ENCODE measurements around the gene F11.
"Not testable (repeated sequence)": the region's sequence is repeated elsewhere in the genome, so short reads cannot be mapped to it uniquely, and the experiment has no call there.

The F11 gene

DNA sequence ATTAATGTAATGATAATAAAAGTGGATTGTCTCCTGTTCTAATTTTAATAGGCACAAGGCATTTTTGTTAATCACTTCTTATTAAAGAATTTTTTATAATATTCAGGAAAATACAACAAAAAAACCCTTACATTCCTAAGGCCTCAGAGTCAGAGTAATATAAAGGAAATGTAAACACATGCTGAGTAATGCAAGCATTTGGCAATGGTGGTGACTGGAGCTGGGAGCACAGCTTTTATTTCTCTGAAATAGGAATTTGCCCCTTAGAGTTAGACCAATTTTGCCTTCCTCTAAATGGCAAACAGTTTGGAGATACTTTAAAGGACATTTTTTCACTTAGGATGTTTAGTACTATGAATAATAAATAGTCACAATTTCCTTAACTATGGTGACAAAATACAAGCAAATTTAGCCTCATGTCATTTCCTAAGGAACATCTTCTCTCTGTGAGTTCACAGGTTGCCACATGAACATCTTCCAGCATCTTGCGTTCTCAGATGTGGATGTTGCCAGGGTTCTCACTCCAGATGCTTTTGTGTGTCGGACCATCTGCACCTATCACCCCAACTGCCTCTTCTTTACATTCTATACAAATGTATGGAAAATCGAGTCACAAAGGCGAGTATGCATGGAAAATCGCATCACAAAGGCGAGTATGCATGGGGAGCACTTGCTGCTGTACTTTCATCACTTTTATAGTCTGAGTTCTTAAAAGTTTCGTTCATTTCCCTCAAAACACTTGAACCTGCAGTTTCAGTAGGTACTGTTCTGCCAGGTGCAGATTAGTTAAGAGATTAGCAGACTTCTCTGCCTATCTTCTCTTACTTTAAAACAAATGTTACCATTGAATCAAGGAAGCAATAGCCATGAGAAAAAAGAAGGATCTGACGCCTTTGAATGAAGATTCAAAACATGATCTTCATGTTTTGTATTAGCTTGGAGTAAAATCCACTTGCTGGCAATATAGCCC is 15.9 kb upstream of the F11 start:
- DNase-seq (ENCODE audit: low read depth in 2 of 2) = no peak

DNA sequence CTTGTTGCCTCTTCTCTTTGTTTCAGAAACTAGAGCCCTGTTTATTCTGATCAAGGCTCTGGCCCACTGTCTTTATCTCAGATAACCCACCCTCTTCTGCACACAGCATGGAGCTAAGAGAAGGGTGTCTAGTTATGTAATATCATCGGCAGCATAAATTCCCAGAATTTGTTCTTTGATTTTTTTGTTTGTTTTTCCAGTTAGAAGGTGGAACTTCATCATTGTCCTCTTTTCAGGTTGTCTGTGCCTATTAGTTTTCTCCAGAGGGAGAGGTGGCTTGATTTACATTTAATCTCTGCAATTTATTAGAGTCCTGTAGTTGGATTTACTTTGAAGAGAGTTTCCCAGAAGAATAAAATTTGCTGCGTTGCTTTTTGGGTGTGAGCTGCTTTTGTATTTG is 15.2 kb upstream of the F11 start:
- no peak for DNase-seq (ENCODE audit: low read depth in 2 of 2)

GRCh38 chr4:186255122-186255521 is 10.9 kb upstream of the F11 start:
- no peak for DNase-seq (ENCODE audit: low read depth in 2 of 2)

DNA sequence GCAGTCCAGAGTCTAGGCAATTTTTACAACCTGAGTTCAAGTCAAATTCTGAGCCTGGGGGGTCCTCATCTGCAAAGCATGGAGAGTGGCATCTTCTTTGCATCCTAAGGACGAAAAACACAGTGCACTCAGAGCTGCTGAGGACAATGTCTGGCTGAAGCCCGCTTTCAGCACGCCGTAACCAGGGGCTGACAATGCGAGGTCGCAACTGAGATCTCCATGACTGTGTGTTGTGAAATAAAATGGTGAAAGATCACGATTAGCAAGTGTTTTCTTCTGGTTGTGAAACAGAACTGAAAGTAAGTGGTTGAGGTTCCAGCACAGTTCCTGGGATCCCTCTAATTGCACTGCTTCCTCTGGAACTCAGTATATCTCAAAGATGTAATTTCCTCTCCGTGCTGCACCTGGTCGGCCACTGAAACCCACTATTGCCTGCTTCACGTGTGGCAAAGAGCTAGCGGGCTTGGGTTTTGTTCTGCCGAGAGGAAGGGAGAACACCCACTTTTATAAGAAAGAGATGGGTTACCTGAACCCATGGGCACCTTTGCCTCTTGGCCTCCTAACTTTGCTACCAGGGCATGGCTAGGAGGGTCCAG is 7.7 kb upstream of the F11 start:
- no peak for DNase-seq (ENCODE audit: low read depth in 2 of 2)

- DNase-seq (ENCODE audit: low read depth in 2 of 2) = no peak
Measured at GRCh38 chr4:186260117-186260503, 5.9 kb upstream of the F11 start.

GRCh38 chr4:186260504-186261448 is 5.2 kb upstream of the F11 start:
- no peak for DNase-seq (ENCODE audit: low read depth in 2 of 2)

GRCh38 chr4:186264660-186265059 is 1.3 kb upstream of the F11 start:
- DNase-seq (ENCODE audit: low read depth in 2 of 2) = no peak

GRCh38 chr4:186265250-186265649 is 739 bp upstream of the F11 start:
- DNase-seq (ENCODE audit: low read depth in 2 of 2) = not testable (repeated sequence)

DNA sequence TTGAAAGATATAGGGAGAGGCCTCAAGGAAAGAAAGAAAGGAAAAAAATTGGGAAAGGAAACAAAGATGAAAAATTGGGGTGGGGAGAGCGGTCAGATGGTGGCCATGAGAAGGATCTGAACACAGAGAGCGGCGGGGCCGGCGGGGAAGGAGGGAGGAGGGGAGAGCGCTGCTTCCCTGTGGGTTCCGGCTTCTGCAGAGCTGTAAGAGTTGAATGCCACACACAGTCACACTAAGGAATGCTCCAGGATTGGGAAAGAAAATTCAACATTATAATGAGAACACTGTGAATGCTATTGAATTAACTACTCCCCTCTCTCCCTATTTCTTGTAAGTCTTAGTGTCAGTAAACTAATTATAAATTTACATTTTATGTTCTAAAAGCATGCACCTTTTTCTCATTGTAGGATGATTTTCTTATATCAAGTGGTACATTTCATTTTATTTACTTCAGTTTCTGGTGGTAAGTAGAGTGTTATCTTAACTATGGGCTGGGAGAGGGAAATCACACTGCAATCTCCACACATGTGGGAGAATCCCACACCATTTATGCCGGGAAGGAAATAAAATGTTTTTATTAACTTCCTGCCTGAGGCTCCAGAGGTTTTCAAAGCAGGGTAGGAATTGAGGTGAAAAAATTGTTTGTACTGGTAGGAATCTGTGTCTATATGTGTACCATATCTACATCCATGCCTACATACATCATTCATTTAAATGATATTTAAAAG is 904 bp downstream of the F11 start:
- no peak for DNase-seq (ENCODE audit: low read depth in 2 of 2)

- DNase-seq (ENCODE audit: low read depth in 2 of 2) = no peak
Measured at GRCh38 chr4:186271081-186271678, 5.2 kb downstream of the F11 start.

DNA sequence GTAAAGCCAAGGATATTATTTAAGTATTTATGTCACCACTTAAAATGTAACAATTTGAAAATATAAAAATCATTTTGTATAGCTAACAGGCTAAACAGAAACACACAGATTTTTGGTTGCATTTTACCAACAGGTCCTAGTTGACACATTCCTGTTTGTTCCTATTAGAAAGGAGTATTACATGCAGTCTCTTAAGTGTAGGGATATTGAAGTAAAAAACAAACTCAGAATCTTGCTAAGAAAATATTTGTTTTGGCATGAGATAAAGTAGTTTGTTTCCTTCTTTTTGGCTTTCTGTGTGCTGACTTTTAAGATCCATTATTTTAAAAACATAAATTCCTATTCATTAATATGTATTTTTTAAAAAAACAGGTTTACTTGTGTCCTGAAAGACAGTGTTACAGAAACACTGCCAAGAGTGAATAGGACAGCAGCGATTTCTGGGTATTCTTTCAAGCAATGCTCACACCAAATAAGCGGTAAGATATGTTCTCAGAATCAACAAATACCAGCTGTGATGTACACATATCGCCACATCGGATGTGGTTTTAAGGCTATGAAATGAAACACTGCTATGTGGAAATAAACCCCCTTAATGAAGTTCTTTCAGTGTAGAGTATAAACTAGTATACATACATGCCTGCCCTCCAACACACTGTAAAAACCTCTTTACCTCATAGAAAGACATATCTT is 6.9 kb downstream of the F11 start:
- no peak for DNase-seq (ENCODE audit: low read depth in 2 of 2)

DNA sequence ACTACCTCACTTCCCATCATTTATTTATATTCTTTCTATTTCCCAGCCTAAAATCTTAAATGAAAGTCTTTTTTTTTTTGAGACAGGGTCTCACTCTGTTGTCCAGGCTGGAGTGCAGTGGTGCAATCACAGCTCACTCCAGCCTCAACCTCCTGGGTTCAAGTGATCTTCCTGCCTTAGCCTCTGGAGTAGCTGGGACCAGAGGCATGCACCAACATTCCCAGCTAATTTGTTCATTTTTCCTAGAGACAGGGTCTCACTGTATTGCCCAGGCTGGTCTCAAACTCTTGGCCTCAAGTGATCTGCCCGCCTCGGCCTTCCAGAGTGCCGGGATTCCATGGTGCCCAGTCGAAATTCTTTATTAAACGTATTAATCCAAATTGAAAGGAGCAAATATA is 7.4 kb downstream of the F11 start:
- not testable (repeated sequence) for DNase-seq (ENCODE audit: low read depth in 2 of 2)

DNA sequence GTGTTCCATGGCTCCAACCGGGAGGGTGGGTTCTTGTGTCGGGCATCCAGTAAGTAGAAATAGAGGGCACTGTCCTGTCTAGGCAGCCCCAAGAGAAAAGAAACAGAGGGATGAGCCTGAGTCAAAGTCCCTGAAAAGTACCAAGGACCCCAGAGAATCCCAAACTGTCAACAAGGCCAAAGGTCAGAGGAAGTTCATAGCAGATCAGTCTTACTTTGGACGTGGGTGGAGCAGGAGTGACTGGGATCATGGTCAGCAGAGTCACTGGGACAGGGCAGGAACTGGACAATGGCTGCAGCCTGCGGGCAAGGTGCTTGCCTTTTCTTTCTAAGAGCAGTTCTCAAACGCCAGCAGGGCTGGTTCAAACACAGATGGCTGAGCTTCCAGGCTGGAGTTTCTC is 17.3 kb downstream of the F11 start:
- DNase-seq (ENCODE audit: low read depth in 2 of 2) = no peak

DNA sequence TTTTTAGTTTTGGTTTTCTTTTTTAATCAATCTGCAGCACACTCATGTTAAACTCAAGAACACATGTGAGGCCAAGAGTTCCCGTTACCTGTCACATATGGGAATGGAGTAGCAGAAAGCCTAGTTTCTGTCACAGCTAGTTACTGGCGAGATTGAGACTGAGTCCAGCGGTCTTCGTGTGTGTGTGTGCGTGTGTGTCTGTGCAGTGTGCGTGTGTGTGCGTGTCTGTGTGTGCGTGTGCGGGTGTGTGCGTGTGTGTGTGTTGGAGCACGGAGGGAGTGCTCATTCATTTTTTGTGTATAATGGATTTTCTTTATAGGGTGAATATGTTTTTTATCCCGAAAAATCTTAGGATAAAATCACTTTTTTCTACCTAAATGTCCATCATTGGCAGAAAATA is 19.2 kb downstream of the F11 start:
- DNase-seq (ENCODE audit: low read depth in 2 of 2) = no peak

GRCh38 chr4:186286581-186286980 is 20.6 kb downstream of the F11 start:
- no peak for DNase-seq (ENCODE audit: low read depth in 2 of 2)

- no peak for DNase-seq (ENCODE audit: low read depth in 2 of 2)
Measured at GRCh38 chr4:186291256-186291890, 25.4 kb downstream of the F11 start.

DNA sequence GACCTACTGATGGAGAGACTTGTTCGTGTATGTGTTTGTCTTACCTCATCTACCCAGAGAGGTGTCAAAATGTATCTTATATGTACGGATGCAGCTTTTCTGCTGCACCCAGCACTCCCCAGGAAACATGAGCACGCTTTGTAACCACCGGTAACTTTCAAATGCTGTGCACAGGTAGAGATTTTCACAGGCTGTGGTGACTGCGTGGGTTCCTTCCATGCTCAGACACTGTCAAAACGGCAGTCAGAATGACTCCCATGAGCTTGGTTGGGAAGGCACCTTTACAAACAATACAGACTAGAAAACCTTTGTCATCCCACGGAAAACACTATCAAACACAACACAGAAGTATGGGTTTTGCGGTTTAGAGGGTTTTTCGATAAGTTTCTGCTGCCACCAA is 28.2 kb downstream of the F11 start:
- DNase-seq (ENCODE audit: low read depth in 2 of 2) = no peak

DNA sequence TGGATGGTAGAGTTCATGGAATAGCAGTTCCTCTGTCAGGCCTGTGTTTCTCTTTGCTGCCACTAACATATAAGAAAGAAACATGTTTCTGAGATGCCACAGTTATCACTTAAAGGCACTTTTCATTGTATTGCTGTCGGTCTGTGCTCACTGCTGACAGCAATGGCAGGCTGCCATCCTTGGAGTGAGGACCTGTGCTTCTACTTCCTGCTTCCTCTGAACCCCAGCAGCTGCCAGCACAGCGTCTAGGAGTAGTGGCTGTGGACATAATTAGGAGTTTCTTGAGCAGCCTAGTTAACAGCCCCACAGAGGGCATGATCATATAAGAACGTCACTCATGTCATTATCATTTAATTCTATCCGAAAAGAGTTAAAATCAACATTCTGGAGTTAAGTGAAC is 30.5 kb downstream of the F11 start:
- no peak for DNase-seq (ENCODE audit: low read depth in 2 of 2)

GRCh38 chr4:186297013-186297645 is 31.1 kb downstream of the F11 start:
- DNase-seq (ENCODE audit: low read depth in 2 of 2) = no peak
